ENCODE results near the gene HOXC11. TPM values are rescaled to one million over a fixed set of nuclear protein-coding genes. Genes with fewer than 3 reads are reported as not detected.

The HOXC11 gene
- total RNA-seq, 1 experiment from 2014 or later: 2.4 TPM

GRCh38 chr12:53937099-53937498 lies 35.8 kb upstream of the HOXC11 start:
- ChIA-PET CTCF (no interaction called here), POLR2A (ENCODE audit: unreplicated experiment) (interaction anchor here (0.6 kb wide), 1 partner anchor 68 kb away, joined by 3 read pairs; no protein-coding TSS in a partner anchor)
- H3K4me1 ChIP-seq (replicated peaks; ENCODE audit: insufficient read depth): peaks cover 5% of the 10 kb centered on the region; the same call in 1 of the 2 replicates
- no peaks in the 10 kb centered on the region for H3K9me3 ChIP-seq (ENCODE audit: insufficient read depth, low read depth)
- no peaks in the 10 kb centered on the region; the same call in 1 of the 2 replicates for H4K20me1 ChIP-seq (ENCODE audit: insufficient read depth)
- no peaks in the 10 kb centered on the region for H3F3A ChIP-seq (ENCODE audit: insufficient read depth, low read depth)
- H3K9me2 ChIP-seq (ENCODE audit: insufficient read depth): no peaks in the 10 kb centered on the region
- H3K79me2 ChIP-seq (ENCODE audit: low read depth): peaks cover 31% of the 10 kb centered on the region
- no peak for DNase-seq
- no TSS peak for BruUV-seq (replicated peaks)
- TF ChIP-seq EZH2 (IDR thresholded peaks at IDR 0.05; ENCODE audit: low read depth): no peak
- TF ChIP-seq, protein P1, sequence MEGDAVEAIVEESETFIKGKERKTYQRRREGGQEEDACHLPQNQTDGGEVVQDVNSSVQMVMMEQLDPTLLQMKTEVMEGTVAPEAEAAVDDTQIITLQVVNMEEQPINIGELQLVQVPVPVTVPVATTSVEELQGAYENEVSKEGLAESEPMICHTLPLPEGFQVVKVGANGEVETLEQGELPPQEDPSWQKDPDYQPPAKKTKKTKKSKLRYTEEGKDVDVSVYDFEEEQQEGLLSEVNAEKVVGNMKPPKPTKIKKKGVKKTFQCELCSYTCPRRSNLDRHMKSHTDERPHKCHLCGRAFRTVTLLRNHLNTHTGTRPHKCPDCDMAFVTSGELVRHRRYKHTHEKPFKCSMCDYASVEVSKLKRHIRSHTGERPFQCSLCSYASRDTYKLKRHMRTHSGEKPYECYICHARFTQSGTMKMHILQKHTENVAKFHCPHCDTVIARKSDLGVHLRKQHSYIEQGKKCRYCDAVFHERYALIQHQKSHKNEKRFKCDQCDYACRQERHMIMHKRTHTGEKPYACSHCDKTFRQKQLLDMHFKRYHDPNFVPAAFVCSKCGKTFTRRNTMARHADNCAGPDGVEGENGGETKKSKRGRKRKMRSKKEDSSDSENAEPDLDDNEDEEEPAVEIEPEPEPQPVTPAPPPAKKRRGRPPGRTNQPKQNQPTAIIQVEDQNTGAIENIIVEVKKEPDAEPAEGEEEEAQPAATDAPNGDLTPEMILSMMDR (conservative IDR thresholded peaks at IDR 0.05): no peak
- no peak overlapping the region for H3K27ac ChIP-seq
- intact Hi-C loops (cut with micrococcal nuclease; ENCODE audit: unreplicated experiment): no loop called here
- H3K36me3 ChIP-seq (ENCODE audit: low read depth): no peaks in the 10 kb centered on the region; the same call in 1 of the 2 replicates
- no peak overlapping the region for H3K4me3 ChIP-seq
- no peaks in the 10 kb centered on the region for H3K27me3 ChIP-seq (ENCODE audit: insufficient read depth, low read depth)
- H3K4me2 ChIP-seq: no peak overlapping the region
- no peak overlapping the region for H2AFZ ChIP-seq

- no peak for DNase-seq
- TF ChIP-seq, protein P1 (conservative IDR thresholded peaks at IDR 0.05): no peak
- TF ChIP-seq EZH2 (IDR thresholded peaks at IDR 0.05; ENCODE audit: low read depth): no peak
- Histone ChIP-seq H3K9me2 (ENCODE audit: insufficient read depth) (no peaks in the 10 kb centered on the region), H2AFZ (peak overlapping the region; percentile 6; the same call in 1 of the 2 replicates), H3K4me3 (peak overlapping the region; percentile 47; the same call in 1 of the 2 replicates), H3K36me3 (ENCODE audit: low read depth) (no peaks in the 10 kb centered on the region; the same call in 1 of the 2 replicates), H3K27me3 (ENCODE audit: insufficient read depth, low read depth) (no peaks in the 10 kb centered on the region), H3K79me2 (ENCODE audit: low read depth) (peaks cover 37% of the 10 kb centered on the region), H3K4me1 (replicated peaks; ENCODE audit: insufficient read depth) (peaks cover 9% of the 10 kb centered on the region), H3K4me2 (peak overlapping the region; percentile 81), H3K9me3 (ENCODE audit: insufficient read depth, low read depth) (no peaks in the 10 kb centered on the region), H3K27ac (no peak overlapping the region), H3F3A (ENCODE audit: insufficient read depth, low read depth) (no peaks in the 10 kb centered on the region), H4K20me1 (ENCODE audit: insufficient read depth) (no peaks in the 10 kb centered on the region; the same call in 1 of the 2 replicates)
- intact Hi-C loops (cut with micrococcal nuclease; ENCODE audit: unreplicated experiment): no loop called here
- no TSS peak for BruUV-seq (replicated peaks)
- POLR2A ChIA-PET (ENCODE audit: unreplicated experiment): interaction anchor here (0.6 kb wide), 1 partner anchor 68 kb away, joined by 3 read pairs; no protein-coding TSS in a partner anchor
- CTCF ChIA-PET: no interaction called here
These were observed 35.2 kb upstream of the HOXC11 start for GRCh38 chr12:53937596-53938325.

DNA sequence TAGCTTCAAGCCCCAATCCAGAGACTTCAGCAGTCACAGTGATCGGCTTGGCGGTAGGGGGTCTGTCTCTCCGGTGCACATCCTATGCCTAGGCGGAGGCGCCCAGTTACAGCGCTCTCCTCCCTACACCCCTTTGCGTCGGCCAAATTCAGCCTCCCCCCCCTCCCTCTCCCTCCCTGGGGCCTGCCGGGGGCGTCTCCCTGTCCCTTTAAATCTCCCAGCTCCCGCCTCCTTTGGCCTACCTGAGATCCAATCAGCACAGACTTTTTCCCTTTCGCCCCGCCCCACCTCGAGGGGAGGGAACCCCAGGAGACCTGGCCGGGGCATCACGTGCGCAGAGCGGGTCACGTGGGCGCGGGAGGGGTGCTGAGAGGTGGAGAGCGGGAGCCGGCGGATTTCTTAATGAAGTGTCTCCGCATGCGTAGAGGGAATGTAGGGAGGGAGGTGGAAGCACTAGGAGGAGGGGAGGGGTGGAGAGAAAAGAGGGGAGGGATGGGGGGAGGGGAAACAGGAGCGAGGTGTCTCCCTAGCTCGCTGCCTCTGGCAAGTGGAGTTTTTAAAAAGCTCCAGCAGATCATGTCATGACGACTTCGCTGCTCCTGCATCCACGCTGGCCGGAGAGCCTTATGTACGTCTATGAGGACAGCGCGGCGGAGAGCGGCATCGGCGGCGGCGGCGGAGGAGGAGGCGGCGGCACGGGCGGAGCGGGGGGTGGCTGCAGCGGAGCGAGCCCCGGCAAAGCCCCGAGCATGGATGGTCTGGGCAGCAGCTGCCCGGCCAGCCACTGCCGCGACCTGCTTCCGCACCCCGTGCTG lies 34.4 kb upstream of the HOXC11 start, which contains the start of gene HOXC13:
Gene HOXC13, plus strand, starts transcription at position 506 of the 815 bp plus-strand sequence. Its CDS starts 76 bp downstream, at position 582.
- ChIA-PET CTCF (no interaction called here), POLR2A (ENCODE audit: unreplicated experiment) (no interaction called here)
- Histone ChIP-seq H3K27ac (0 out of 2 replicates have a peak within 1 kb of the TSS, but pooled peaks have one; percentile 21), H4K20me1 (ENCODE audit: insufficient read depth) (no peaks in the 10 kb centered on the region; the same call in 1 of the 2 replicates), H3K9me2 (ENCODE audit: insufficient read depth) (no peaks in the 10 kb centered on the region), H3K9me3 (ENCODE audit: insufficient read depth, low read depth) (no peaks in the 10 kb centered on the region), H3K79me2 (ENCODE audit: low read depth) (peaks cover 45% of the 10 kb centered on the region), H3K27me3 (ENCODE audit: insufficient read depth, low read depth) (no peaks in the 10 kb centered on the region), H3K36me3 (ENCODE audit: low read depth) (no peaks in the 10 kb centered on the region; the same call in 1 of the 2 replicates), H3K4me2 (peak within 1 kb of the TSS; percentile 81), H3K4me3 (peak within 1 kb of the TSS; percentile 59), H3K4me1 (replicated peaks; ENCODE audit: insufficient read depth) (peaks cover 17% of the 10 kb centered on the region), H3F3A (ENCODE audit: insufficient read depth, low read depth) (no peaks in the 10 kb centered on the region), H2AFZ (peak within 1 kb of the TSS; percentile 72)
- intact Hi-C loops (cut with micrococcal nuclease; ENCODE audit: unreplicated experiment): no loop called here
- no TSS peak for BruUV-seq (replicated peaks)
- peak; percentile 73 to 94 for DNase-seq
- TF ChIP-seq EZH2 (IDR thresholded peaks at IDR 0.05; ENCODE audit: low read depth): no peak
- TF ChIP-seq, protein P1 (conservative IDR thresholded peaks at IDR 0.05): no peak
